Mesenteric fat pad (tissue), 1 donor: ENCODE data around the gene ACTN1. TPM values are rescaled to one million over a fixed set of nuclear protein-coding genes. Genes with fewer than 3 reads are reported as not detected.
"Not testable (repeated sequence)": the region's sequence is repeated elsewhere in the genome, so short reads cannot be mapped to it uniquely, and the experiment has no call there.

Experiments used
- DNase-seq: peaks from one replicate; pipeline ENCODE4 v3.0.0-alpha.2; 2020; ENCODE audit warnings: low spot score
- total RNA-seq: library from RNA; stranded (reverse); fragmentation: NEBNext Ultra II Directional; extraction: Animal tissue kit (Norgen Biotek cat#: 25700); gene quantifications from one replicate; pipeline ENCODE4 v1.2.1, GENCODE V29; 2021
- donor health status: DM: yes; HTN: yes; CAD: no.

Gene ACTN1
- total RNA-seq, 1 donor from 2014 or later, result 215 TPM

DNA sequence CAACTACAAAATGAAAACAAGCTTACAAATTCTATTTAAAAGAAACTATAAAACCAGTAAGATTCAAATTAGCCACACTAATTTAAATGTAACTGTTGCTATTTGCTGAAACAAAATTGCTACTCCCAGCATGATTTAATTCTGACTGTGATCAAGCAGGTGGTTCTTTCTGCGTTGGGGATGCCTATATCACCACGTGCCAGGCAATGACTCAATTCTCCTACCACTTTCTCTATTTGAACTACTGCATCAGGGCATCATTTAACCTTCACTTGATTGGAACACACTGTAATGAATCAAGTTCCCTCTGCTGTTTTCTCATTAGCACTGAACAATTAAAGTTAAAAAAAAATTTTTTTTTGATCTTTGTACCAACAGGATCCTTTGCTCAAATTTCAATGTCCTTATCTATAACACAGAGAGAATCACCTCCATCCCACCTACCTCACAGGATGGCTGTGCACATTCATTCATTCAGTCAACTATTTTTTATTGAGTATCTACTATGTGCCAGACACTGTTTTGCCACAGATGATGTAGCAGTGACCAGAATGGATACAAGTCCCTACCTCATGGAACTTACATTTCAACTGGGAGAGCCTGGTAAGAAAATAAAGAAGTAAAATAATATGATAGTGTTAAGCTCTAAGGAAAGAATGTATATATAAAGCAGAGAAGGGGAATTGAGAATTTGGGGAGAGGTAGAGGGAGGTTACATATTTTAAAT lies 8.0 kb upstream of the ACTN1 start:
- no peak for DNase-seq

DNA sequence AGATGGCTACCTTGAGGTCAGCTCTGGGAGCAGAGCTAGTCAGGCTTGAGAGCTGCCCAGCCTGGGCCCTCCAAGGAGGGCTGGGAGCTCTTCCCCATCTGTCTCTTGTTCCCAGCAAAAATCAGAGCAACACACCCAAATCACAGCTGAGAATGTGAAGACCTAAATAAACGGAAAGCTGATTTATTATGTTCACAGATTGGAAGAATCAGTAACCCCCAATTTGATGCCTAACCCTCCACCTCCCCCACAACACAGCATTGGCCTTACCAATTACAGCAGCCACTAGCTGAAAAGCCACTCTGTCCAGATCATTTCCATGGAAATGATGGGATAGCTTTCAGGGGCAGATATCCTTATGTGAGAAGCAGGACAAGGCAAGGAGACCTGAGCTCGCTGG lies 7.1 kb upstream of the ACTN1 start:
- no peak for DNase-seq

DNA sequence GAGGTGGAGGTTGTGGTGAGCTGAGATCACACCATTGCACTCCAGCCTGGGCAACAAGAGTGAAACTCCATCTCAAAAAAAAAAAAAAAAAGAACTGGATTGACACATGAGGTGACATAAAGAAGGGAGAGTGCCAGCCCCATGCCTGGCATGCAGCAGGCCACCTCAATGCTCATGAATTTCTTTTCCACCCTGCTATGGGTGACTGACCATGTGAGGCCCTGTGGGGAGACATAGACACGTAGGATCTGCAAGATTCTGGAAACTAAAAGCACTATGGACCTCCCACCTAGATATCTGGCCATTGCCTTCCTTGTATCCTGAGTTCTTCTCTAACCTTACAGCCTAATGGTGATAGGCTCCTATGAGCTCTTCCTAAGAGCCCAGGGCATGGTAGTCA lies 5.6 kb upstream of the ACTN1 start:
- no peak for DNase-seq

DNA sequence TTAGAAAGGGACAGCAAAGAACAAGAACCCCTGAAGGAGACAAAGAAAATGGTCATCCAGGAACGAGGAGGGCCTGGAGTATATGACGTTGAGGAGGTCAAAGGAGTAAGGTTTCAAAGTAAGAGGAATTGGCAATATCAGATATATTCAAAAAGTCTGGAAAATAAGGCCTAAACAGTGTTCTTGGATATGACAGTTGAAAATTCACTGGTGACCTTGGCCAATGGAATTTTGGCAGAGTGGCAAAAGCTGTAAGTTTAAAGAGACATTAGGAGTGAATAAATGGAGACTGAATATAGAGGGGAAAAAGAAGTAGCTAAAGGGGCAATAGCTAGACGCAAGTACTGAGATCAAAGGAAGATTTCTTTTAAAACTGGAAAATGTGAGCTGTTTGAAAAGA lies 4.1 kb upstream of the ACTN1 start:
- no peak for DNase-seq

DNA sequence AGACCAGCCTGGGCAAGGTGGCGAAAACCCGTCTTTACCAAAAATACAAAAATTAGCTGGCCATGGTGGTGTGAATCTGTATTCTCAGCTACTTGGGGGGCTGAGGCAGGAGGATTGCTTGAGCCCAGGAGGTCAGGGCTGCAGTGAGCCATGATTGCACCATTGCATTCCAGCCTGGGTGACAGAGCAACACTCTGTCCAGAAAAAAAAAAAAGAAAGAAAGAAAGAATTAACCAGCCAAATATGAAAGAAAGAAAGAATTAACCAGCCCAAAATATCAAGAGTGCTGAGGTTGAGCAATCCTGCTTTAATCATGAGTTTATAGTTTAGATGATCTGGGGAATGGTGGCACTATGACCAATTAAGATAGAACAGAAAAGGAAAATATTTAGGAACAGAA lies 3.5 kb upstream of the ACTN1 start:
- DNase-seq, result no peak

DNA sequence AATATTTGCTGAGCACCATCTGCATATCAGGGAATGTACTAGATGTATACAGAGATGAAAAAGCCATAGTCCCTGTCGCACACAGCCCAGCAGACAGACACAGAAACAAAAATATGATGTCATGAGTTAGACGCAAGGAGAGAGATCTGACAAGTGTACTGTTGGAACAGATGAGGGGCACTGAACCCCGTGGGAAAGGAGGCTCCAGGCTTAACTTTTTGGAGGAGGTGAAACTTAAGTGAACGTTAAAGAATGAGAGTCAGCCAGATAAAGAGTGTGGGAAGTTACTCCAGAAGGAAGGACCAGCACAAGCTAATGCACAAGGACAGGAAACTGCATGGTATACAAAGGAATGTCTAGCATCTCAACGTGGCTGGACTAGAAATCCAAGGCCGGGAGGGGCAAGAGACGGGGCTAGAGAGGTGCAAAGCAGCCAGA lies 2.5 kb upstream of the ACTN1 start:
- no peak for DNase-seq

DNA sequence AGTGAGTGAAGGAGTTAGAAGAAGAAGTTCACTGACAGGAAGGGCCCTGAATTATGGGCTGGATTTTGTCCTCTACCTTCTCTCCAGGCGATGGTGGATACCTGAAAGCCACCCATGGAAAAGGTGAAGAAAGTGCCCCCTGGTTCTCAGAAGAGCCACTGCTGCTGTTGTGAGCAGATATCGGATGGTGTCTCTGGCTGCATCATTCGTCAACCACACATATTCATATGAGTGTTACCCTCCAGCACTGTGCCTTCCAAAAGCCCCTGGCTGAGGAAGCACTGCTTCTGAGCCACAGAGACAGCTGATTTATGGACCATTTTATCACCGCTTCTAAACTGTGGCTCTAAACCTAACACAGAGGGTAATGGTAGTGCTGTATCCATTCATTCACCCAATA lies 2.0 kb upstream of the ACTN1 start:
- no peak for DNase-seq

DNA sequence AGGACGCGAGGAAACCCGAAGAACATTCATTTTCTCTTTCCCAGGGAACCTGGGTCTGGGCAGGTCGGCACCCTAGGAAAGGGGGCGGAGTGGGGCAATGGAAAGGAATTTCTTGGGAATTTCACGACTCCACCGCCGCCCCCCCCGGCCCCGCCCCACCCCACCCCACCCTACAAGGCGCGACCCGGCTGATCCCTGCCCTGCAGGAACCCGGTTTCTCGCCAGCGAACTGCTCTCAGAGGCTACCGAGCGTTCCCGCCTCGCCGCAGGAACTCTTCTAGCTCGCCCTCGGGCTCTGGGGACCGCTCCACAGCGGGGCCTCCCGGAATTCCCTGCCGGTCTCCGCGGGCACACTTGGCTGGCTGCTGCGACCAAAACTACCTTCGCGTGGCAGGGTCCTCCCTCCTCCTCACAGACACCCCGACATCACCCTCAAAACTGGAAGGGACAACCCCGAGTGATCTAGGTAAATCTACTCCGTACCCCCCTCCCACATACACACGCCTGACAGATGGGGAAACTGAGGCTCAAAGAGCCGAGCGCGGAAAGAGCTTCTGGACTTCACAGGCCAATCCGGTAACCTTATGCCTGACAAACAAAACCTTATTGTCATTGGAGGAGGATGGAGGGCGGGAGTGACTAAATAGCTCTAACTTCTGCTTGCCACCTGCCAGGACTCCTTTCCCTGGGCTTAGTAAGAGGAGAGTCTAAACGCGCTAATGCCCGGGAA lies 785 bp upstream of the ACTN1 start:
- DNase-seq, result no peak

DNA sequence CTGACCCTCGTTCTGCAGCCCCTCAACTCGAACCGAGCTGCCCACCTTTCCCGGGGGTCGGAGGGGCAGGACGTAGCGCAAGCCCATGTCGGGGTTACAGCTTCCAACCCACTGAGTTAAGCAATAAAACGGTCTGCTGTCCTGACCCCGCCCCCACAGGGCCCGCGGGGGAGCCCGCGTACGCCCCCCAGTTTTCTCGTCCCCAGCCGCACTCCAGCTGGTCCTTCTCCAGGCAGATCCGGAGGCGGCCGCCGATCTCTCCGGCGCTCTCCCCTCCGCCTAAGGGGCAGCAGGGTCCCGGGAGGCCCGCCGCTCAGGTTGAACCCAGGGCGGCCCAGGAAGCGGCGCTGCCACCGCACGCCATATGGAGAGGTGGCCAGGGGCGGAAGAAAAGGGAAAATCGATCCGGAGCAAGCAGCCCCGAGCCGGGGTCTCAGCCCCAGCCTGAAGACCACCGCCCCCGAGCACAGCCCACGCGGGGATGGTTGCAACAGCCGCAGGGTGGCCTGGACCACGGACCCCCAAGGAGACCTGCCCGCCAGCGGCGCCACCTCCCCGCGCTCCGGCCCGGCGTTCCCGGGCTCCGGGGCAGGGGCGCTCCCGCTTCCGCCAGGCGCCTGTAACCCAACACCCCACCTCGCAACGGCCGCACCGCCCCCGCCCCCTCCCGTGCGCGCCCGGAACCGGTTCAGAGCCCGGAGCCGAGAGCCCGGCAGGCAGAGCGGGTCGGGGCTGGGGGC lies 760 bp downstream of the ACTN1 start:
- no peak for DNase-seq

DNA sequence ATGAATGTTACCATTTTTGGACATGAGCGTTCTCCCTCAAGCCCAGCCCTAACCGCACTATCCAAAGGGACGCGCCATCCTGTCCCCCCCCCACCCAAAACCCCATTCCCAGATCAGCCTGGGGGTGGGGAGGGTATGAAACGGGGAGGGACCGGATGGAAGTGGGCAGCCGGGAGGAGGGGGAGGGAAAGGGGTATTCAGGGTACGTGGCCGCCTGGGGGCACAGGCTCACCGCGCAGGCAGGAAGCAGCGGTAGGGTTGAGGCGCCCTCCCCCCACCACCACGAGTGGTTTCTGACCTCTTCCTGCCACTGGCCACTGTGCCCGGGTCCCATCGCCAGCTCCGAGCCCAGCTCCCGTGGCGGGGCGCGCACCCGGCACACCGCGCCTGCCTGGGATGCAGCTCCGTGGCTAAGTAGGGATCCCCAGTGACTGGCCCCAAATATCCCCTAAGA lies 1.4 kb downstream of the ACTN1 start:
- DNase-seq, result no peak

DNA sequence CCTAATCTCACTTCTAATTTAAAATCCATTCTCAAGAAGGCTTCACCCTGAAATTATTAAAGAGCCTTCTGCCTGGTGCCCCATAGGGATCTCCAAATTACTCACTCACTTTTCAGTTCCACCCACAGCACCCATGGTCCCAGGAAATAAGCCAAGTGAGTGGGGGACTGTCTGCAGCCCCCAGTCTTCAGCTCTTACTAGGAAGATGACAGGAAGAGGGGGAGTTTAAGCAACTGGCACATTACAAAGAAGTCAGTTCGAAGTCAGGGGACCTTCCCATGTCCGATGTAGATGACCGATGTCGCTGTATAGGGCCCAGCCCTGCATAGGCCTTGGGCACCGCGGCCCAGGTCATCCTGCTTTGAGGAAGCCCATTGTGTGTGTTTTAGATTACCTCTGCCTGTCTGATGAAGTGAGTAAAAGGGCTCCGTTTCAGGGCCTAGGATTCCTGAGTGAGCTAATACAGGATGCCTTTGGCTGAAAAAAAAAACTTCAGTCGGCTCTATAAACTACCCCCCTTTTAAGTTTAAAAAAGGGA lies 1.9 kb downstream of the ACTN1 start:
- DNase-seq, result no peak

DNA sequence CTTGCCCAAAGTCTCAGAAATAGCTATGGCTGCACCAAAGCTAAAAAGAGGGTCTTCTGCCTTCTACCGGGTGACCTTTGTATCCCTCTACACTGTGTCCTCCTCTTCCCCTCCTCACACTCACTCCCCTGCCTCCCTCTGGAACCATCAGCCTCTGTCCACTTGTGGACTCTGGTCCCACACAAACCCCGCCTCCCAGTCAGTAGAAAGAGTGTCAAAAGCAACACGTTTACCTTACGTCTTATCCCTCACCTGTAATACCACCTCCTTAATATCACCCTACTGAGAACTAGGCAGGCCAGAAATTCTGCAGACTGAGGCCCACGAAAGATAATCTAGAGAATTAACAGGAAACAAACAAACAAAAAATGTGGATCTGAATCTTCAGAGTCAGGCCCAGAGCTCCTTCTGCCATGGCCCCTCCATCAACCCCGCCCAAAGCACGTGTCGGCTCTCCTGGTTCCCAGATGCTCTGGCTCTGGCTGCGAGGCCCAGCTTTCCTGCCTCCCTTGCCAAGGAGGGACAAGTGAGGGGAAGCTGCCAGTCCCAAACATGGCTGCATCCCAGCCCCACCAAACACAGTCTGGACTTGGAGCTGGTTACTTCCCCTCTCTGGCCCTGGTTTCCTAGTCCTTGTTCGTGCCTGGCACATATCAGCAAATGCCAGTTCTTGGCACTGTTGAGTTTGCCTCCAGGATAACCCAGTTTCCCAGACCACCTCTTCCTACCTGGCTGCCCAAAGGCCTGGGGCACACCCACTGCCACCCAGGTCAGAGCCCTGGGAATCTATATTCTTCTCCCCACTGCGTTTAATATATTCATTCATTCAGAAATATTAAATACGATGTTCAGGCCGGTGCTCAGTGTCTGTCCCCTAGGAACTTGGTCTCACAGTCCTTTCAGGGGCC lies 2.7 kb downstream of the ACTN1 start:
- no peak for DNase-seq

DNA sequence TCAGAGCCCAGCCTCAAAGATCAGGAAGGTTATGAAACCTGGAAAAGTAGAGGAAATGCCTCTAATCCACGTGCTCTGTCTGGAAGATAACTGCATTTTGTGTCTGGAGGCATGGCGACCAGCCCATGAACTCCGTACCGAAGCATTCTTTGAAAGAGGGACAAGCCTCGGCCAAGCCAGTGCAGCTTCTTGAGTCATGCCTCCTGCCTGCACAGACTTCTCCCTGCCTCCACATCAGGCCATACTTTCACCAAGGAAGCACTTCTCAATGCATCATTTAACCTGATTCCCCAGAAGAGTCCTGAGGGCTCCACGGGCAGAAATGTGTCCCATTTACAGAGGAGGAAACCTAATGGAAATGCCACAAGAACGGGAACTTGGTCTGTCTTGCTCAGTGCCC lies 3.4 kb downstream of the ACTN1 start:
- DNase-seq, result no peak

DNA sequence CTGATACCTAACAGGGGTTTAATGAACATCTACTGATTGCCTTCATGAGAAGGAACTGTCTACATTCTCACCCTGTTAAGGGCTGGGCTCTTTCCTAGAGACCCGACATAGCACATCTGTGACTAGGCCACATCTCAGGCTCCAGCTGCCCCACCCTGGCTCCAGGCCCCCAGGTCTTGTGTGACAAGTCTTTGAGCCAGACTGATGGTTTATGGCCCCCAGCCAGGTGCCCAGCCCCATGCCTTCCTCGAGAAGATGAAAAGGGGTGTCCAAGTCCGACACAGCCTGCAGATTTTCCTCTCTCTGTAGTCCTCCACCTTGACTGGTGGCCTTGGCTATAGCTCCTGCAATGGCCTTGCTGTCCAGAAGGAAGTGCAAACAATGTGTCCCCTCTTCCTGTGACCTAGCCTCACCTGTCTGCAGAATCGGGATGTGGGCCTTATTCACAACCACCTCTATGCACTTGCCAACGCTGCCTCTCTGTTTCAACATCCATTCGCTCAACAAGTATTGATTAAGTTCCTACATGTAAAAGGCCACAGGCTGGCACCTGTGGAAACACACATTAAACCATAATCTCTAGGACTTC lies 4.2 kb downstream of the ACTN1 start:
- no peak for DNase-seq

DNA sequence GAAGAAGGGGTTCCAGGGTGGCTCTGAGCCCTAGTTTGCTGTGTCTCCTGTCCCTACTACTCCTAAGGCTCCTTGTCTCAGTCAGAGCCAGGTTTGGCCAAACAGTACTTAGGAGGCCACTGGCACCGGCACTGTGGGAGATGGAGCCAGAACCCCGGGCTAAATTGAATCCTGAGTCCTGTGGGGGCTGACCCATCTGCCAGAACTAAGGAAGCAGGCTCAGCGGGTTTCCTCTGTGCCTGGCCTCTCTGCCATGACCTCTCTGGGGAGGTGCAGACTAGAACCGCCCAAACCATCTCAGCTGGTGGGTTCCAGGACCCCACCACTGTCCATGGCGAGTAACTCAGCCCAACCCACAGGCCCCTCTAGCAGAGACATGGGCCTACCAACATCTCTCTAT lies 5.5 kb downstream of the ACTN1 start:
- no peak for DNase-seq

DNA sequence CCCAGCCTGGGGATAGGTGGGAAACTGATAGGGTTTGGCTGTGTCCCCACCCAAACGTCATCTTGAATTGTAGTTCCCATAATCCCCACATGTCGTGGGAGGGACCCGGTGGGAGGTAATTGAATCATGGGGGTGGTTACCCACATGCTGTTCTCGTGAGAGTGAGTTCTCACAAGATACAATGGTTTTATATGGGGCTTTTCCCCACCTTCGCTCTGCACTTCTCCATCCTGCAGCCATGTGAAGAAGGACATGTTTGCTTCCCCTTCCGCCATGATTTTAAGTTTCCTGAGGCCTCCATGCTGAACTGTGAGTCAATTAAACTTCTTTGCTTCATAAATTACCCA lies 5.9 kb downstream of the ACTN1 start:
- DNase-seq, result not testable (repeated sequence)

DNA sequence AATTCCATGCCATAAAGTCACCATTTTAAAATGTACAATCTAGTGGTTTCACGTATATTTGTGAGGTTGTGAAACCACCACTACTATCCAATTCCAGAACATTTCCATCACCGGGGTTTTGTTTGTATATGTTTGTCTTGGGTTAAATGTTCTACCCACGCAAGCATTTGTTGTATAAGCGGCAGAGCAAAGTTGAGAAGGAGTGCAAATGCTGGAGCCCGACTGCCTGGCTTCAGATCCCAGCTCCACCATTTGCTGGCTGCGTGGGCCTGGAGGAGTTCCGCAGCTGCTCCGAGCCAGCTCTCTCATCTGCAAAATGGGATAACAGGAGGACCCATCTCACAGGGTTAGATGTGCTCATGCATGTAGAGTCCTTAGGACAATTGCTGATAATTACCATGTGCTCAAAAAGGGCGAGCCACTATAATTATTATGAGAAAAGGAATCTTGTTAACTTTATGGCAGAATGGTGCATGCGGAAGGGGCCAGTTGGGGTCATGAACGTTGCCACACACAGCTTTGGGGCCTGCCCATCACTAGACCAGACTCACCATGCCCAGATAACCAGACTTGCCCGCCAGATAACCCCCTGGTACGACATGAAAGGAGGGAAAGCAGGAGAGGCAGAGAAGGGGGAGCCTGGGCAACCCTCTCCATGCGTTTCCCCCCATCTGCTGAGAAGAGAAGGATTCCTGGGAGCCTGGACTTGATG lies 6.4 kb downstream of the ACTN1 start:
- no peak for DNase-seq

DNA sequence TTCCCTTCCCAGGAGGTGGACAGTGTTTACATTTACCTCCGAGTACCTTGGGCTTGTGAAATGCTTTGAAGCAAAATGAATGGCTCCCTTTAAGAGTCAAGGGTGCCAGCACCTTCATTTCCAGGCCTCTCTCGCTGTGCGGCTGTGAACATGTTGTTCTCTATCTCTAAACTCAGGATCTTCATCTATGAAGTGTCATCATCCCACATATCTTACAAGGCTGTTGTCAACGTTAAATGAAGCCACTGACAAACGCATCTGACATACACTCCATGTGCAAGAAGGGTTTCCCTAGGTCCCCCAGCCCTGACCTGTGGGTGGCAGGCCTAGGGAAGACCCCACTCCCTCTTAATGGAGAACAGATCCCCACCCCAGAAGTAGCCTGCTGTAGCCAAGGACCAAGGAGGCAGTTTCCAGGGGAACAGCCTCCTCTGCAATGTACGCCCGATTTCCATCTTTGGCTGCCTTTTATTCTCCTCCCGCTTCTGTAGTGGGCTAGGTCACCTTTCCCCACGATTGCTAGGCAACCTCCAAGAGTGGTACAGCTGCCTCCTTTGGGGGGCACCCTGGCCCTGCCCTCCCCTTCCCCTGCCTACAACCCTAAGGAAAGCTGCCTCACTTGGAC lies 7.6 kb downstream of the ACTN1 start:
- DNase-seq, result no peak

DNA sequence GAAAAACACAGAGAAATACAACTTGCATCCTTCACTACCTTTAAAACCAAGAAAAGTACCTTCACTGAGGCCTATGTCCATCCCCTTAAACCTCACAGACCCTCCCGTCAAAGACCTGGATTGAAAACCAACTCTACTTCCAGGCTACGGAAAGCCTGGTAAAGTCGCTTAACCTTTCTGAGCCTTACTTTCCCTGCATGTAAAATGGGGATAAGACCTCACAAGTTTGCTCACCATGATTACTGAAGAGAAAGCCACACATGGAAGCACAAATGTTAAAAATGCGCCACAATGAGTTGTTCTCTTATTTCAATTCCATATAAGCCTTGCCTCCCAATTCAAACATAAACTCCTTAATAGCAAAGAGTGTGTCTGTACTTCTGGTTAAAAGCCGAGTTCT lies 8.4 kb downstream of the ACTN1 start:
- no peak for DNase-seq
